Fibroblast of lung (primary cell): ENCODE measurements around the gene COA6. TPM values are rescaled to one million over a fixed set of nuclear protein-coding genes. Genes with fewer than 3 reads are reported as not detected.

Source experiments
- DNase-seq, 2 donors: peaks; one replicate each; pipeline versions ENCODE4 v3.0.0 to v3.0.0-alpha.2; 2010; ENCODE audit warnings: low read depth in 2 of 2
- H2AFZ ChIP-seq: 2 replicates; pipeline ENCODE4 v1.5.1; 2012; ENCODE audit warnings: low read length, control low read depth, inconsistent platforms
- H3K27ac ChIP-seq: 2 replicates; pipeline ENCODE4 v1.5.1; 2011; ENCODE audit warnings: low read length, control low read depth; ENCODE audit not compliant: insufficient read depth
- H3K27me3 ChIP-seq: 2 replicates; pipeline ENCODE4 v1.5.1; 2011; ENCODE audit warnings: mild to moderate bottlenecking, low read length; ENCODE audit not compliant: control insufficient read depth, insufficient read depth
- H3K36me3 ChIP-seq: 2 replicates; pipeline ENCODE4 v1.5.1; 2011; ENCODE audit warnings: low read length; ENCODE audit not compliant: control insufficient read depth, insufficient read depth
- H3K4me1 ChIP-seq: 2 replicates; pipeline ENCODE4 v1.5.1; 2011; ENCODE audit warnings: low read length; ENCODE audit not compliant: control insufficient read depth, insufficient read depth; ENCODE audit errors: extremely low read depth
- H3K4me2 ChIP-seq: 2 replicates; pipeline ENCODE4 v1.5.1; 2011; ENCODE audit warnings: low read length, control low read depth; ENCODE audit not compliant: insufficient read depth; ENCODE audit errors: extremely low read depth
- H3K4me3 ChIP-seq, 4 experiments: fragments of 200-600 bp in 1 of 4; sonication (generic) in 1 of 4; replicated peaks in 1 of 4; 2 replicates each; pipeline ENCODE4 v1.5.1; 2011 to 2016; ENCODE audit warnings: low read length in 4 of 4, low read depth in 3 of 4, mild to moderate bottlenecking in 3 of 4, control low read depth in 2 of 4, inconsistent platforms in 1 of 4, mixed read lengths in 1 of 4; ENCODE audit not compliant: insufficient read depth in 1 of 4; ENCODE audit errors: control extremely low read depth in 1 of 4
- H3K79me2 ChIP-seq: 2 replicates; pipeline ENCODE4 v1.5.1; 2012; ENCODE audit warnings: mild to moderate bottlenecking, low read length, inconsistent platforms; ENCODE audit not compliant: control insufficient read depth, insufficient read depth
- H3K9ac ChIP-seq: 2 replicates; pipeline ENCODE4 v1.5.1; 2011; ENCODE audit warnings: mild to moderate bottlenecking, low read length, control low read depth; ENCODE audit not compliant: insufficient read depth
- H3K9me3 ChIP-seq: 2 replicates; pipeline ENCODE4 v1.5.1; 2012; ENCODE audit warnings: low read depth, low read length; ENCODE audit not compliant: control insufficient read depth, insufficient read depth
- H4K20me1 ChIP-seq: 2 replicates; pipeline ENCODE4 v1.5.1; 2011; ENCODE audit warnings: low read length; ENCODE audit not compliant: control insufficient read depth, insufficient read depth; ENCODE audit errors: extremely low read depth
- CTCF ChIP-seq, 2 donors: IDR thresholded peaks in 1 of 2; conservative IDR thresholded peaks in 1 of 2; 1 replicate in 1 of 2; 2 replicates in 1 of 2; pipeline ENCODE4 v1.5.1; 2011 to 2012; ENCODE audit warnings: low read length in 2 of 2, control low read depth in 1 of 2, inconsistent platforms in 1 of 2, low read depth in 1 of 2, mild to moderate bottlenecking in 1 of 2
- EZH2 ChIP-seq: IDR thresholded peaks from 2 replicates; pipeline ENCODE4 v1.5.1; 2012; ENCODE audit warnings: low read length, control low read depth, mild to moderate bottlenecking; ENCODE audit errors: missing control alignments
- polyA plus RNA-seq, 2 donors: library from polyadenylated mRNA; depleted of rRNA in 1 of 2; stranded (reverse) in 1 of 2; unstranded in 1 of 2; fragments of >200 nt; gene quantifications; 2 replicates each; pipeline ENCODE4 v1.2.1, GENCODE V29; 2011 to 2012; ENCODE audit warnings: missing spikeins in 1 of 2
- total RNA-seq: library from RNA; depleted of rRNA; stranded (reverse); fragments of >200 nt; gene quantifications from 2 replicates; pipeline ENCODE4 v1.2.1, GENCODE V29; 2014

Gene COA6
- total and polyA plus RNA-seq, 2 donors (not counting 1 experiment from before 2014, with no cell fraction given): 21.7 to 27.7 TPM

GRCh38 chr1:234357831-234358230, 15.4 kb upstream of the COA6 start:
- Histone ChIP-seq H3K4me2 (no peak overlapping the region), H3K4me1 (no peaks in the 10 kb centered on the region), H3K27me3 (no peaks in the 10 kb centered on the region), H2AFZ (no peak overlapping the region), H3K36me3 (no peaks in the 10 kb centered on the region), H3K4me3 (no peak overlapping the region), H3K9ac (no peak overlapping the region), H4K20me1 (no peaks in the 10 kb centered on the region), H3K9me3 (no peaks in the 10 kb centered on the region), H3K27ac (no peak overlapping the region), H3K79me2 (no peaks in the 10 kb centered on the region)
- TF ChIP-seq EZH2: no peak
- no peak for TF ChIP-seq CTCF (conservative IDR thresholded peaks at IDR 0.05 in 1 of 2, IDR thresholded peaks at IDR 0.05 in 1 of 2; ENCODE audit: low read depth in 1 of 2, low read length in 2 of 2)
- DNase-seq: no peak

- Histone ChIP-seq H3K36me3 (no peaks in the 10 kb centered on the region), H3K27me3 (no peaks in the 10 kb centered on the region), H3K9me3 (no peaks in the 10 kb centered on the region), H3K79me2 (no peaks in the 10 kb centered on the region), H4K20me1 (no peaks in the 10 kb centered on the region), H2AFZ (no peak overlapping the region), H3K4me3 (no peak overlapping the region), H3K9ac (no peak overlapping the region), H3K4me1 (no peaks in the 10 kb centered on the region), H3K27ac (no peak overlapping the region), H3K4me2 (no peak overlapping the region)
- DNase-seq: no peak
- no peak for TF ChIP-seq CTCF (conservative IDR thresholded peaks at IDR 0.05 in 1 of 2, IDR thresholded peaks at IDR 0.05 in 1 of 2; ENCODE audit: low read depth in 1 of 2, low read length in 2 of 2)
- no peak for TF ChIP-seq EZH2
These were observed 12.1 kb upstream of the COA6 start for GRCh38 chr1:234361102-234361603.

GRCh38 chr1:234362558-234362957, 10.7 kb upstream of the COA6 start:
- DNase-seq: no peak
- H3K4me1 ChIP-seq: no peaks in the 10 kb centered on the region
- no peak overlapping the region for H3K27ac ChIP-seq
- no peaks in the 10 kb centered on the region for H3K27me3 ChIP-seq
- no peak overlapping the region for H3K9ac ChIP-seq
- no peak for TF ChIP-seq EZH2
- TF ChIP-seq CTCF (conservative IDR thresholded peaks at IDR 0.05 in 1 of 2, IDR thresholded peaks at IDR 0.05 in 1 of 2; ENCODE audit: low read depth in 1 of 2, low read length in 2 of 2): no peak
- H3K9me3 ChIP-seq: no peaks in the 10 kb centered on the region
- H3K4me2 ChIP-seq: no peak overlapping the region
- H3K4me3 ChIP-seq: no peak overlapping the region
- H2AFZ ChIP-seq: no peak overlapping the region
- no peaks in the 10 kb centered on the region for H4K20me1 ChIP-seq
- no peaks in the 10 kb centered on the region for H3K36me3 ChIP-seq
- H3K79me2 ChIP-seq: no peaks in the 10 kb centered on the region
